Left renal cortex interstitium (tissue), 4 donors: ENCODE data around the gene CDC16. TPM values are rescaled to one million over a fixed set of nuclear protein-coding genes. Genes with fewer than 3 reads are reported as not detected.
A peak's percentile ranks its signal among the peaks of the same experiment; 100 is the strongest.
"Not testable (repeated sequence)": the region's sequence is repeated elsewhere in the genome, so short reads cannot be mapped to it uniquely, and the experiment has no call there.

Experiments used
- DNase-seq, 4 donors: peaks; one replicate each; pipeline ENCODE4 v3.0.0-alpha.2; 2013; ENCODE audit warnings: low read depth in 4 of 4, low spot score in 2 of 4, missing footprints in 1 of 4
- polyA plus RNA-seq, 4 donors: library from polyadenylated mRNA; unstranded; fragments of 120-200 nt; gene quantifications; one replicate each; pipeline ENCODE4 v1.2.1, GENCODE V29; 2013; ENCODE audit not compliant: insufficient read length in 4 of 4

Gene CDC16
- polyA plus RNA-seq, 4 donors: 86.0 to 174 (median 135) TPM

GRCh38 chr13:114260814-114261213, 26.1 kb downstream of the CDC16 start:
- DNase-seq: no peak

DNA sequence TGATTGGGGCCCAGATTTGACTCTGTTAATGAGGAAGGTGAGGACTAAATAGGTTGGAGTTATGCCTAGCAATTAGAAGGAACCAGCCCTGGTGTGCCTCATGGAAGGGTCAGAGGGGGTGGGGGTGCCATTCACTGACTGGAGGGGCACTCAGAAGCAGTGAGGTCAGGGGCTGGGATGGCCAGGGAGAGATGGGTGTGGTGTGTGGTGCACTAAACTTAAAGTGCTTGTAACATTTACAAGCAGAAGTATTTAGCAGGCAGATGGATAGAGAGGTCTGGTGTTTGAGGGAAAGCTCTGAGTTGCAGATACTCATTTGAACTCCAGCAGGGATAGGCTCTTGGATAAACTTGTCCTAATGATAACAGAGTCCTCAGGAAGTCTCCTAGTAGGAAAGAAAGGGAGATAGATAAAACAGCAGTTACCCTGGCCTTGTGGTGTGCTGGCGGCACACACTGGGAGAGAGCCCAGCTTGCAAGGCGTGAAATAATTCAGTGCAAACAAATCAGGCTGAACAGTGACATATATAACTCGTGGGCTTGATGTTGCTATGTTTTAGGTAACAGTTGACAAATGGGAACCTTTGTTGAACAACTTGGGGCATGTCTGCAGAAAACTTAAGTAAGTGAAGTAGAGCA, 26.8 kb downstream of the CDC16 start:
- no peak for DNase-seq

GRCh38 chr13:114263578-114263977, 28.9 kb downstream of the CDC16 start:
- DNase-seq: no peak

DNA sequence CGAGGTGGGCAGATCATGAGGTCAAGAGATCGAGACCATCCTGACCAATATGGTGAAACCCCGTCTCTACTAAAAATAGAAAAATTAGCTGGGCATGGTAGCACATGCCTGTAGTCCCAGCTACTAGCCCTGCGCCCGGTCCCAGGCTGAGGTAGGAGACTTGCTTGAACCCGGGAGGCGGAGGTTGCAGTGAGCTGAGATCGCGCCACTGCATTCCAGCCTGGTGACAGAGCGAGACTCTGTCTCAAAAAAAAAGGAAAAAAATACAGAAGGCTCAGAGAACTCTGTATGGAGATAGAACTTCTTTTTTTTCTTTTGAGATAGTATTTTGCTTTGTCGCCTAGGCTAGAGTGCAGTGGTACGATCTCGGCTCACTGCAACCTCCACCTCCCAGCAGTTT, 29.6 kb downstream of the CDC16 start:
- DNase-seq: not testable (repeated sequence)

- no peak for DNase-seq
Observed at GRCh38 chr13:114264886-114265611, 30.4 kb downstream of the CDC16 start.

DNA sequence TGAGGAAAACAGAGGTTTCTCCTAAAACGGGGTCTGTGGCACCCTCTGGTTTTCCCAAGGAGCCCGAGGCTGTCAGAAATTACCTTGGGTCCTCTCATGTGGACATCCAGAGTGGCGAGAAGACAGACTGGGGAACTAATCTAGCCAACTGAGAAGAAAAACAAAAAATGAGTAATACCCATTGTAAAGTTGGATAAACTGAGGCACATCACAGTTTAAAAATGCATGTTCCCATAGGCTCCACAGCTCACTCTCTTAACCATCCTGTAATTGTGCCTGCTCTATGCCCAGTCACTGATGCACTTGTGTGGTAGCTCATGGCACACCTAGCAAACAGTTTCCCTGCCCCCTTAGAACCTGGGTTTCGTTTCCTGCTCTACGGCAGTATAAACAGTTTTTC, 31.5 kb downstream of the CDC16 start:
- DNase-seq: no peak

- DNase-seq: no peak
Observed at GRCh38 chr13:114268344-114269280, 33.9 kb downstream of the CDC16 start.

DNA sequence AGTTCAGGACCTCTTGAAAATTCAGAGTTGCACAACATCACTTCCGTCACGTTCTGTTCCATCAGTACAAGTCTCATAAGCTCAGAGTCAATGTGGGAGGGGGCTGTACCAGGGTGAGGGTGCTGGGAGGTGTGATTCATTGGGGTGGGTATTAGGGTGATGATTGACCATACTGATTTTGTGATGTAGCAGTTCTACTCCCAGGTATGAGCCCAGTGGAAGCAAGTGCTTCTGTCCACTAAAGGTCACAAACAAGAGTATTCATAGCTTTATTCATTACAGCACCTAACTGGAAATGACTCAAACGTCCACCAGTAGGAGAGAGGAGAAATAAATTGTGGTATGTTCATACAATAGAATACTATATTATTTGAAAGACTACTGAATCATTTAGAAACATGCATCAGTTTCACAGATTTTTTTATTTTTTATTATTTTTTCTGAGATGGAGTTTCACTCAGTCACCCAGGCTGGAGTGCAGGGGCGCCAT, 34.6 kb downstream of the CDC16 start:
- no peak for DNase-seq

DNA sequence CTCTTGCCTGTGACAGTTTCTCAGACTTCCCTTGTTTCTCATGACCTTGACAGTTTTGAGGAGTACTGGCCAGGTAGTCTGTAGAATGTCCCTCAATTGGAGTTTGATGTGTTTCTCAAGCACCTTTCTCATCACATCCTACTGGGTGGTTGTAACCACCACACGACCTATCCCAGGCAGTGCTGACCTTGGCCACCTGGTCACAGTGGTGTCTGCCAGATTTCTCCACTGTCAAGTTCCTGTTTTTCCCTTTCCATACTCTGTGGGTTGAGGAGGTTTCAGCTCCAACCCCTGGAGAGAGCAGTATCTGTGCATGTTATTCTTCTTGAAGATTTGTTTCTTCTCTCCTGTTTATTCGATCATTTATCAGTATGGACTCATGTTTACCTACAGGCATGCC, 38.3 kb downstream of the CDC16 start:
- no peak for DNase-seq

DNA sequence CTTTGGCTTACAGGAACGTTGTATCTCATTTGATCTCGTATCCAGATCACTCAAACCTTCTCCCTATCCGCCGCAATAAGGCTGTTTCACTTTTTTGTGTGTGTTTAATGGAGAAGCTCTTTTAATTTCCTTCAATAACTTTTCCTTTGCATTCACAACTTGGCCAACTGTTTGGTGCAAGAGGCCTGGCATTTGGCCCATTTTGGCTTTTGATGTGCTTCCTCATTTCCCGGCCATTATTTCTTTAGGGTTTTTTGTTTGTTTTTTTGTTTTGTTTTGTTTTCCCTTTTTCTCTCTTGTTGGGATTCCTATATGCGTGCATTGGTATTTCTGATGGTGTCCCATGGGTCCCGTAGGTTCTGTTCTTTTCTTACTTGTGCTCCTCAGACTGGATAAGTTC, 40.6 kb downstream of the CDC16 start:
- no peak for DNase-seq

DNA sequence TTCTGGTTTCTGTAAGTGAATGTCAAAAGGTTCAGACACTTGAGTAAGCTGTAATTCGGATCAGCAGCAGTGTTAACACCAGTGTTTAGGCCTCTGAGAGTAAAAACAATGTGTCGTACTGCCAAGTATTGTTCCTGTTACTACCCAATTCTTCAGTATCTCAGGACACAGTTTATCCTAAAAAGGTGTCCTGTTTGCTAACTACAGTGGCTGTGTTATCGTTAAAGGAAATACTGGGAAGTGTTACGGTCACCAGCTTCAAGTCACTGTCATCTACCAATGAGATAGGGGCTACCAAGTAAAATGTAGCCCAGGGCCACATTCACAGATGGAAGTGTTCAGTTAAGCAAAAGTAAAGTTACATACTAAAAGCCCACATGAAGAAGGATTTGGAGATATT, 44.4 kb downstream of the CDC16 start:
- no peak for DNase-seq

DNA sequence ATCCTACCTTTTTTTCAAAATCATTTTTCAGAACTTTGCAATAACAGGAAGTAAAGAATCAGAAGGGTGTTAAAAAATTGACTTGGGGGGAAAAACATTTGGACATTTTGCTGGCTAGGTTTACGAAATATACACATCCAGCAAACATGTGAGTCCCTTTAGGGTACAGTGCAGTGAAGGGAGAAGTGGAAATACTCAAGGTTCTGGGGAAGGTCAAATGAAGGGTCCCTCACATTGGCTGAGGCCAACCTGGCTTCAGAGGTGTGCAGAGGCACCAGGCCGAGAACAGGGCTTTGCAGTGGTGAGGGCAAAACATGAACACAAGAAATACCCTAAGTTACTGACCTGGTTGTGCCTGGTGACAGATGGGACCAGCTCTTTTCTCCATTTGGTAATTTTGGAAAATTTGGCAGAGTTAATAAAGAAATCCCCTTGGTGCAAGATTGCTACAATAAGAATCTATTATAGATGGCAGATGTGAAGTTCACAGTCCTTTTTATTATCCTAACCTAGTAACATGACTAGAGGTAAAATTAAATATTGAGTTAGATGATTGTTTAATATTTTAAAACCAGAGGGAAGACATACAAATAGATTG, 45.2 kb downstream of the CDC16 start:
- DNase-seq: no peak

DNA sequence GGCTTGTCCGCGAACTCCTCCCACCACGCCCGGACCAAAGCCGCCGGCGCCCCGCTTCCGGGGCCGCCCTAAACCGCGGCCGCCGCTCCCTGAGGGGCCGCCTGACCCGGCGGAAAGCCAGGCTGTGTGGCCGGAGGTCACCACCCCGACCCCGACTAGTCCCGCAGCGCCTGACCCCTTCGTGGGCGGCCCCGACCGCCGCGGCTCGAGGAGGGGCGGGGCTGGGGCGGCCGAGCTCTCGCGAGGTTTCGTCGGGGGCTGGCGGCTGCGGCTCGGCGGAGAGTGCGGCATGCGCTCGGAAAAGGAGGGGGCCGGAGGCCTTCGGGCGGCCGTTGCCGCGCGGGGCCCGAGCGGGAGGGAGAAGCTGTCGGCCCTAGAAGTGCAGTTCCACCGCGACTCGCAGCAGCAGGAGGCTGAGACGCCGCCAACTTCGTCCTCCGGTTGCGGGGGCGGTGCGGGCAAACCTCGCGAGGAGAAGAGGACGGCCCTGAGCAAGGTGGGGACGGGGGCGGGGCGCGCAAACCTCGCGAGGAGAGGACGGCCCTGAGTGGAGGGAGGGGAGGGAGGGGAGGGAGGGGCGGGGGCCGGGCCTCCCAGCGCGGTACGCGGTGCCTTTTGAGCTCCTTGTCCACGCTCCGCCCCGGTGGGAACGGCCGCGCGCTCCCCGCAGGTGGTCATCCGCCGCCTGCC, 46.8 kb downstream of the CDC16 start, which contains the start of gene UPF3A:
UPF3A (plus strand) TSS at position 251 of the 690 bp plus-strand sequence; CDS start at position 290, 39 bp downstream.
- DNase-seq: peak; percentile 84 to 95 (median 87)

GRCh38 chr13:114282041-114282670, 47.5 kb downstream of the CDC16 start:
- DNase-seq: peak; percentile 57 to 77 (median 68)

DNA sequence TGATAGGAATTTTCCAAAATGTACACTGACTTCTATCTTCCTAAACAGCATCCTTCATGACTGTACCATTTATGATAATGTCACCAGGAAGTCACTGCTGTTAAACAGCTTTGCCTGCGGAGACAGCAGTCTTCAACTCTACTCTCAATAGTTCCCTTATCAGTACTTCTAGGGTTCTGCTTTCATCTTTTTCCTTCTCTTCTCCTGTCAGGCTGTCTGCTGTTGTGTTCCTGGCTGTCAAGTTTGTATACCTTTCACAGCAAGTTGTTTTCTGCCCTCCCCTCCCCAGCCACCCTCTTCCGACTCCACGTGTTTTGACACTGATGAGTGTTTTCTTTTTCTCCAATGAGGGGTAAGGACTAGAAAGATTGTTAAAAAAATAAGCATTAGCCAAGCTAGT, 48.9 kb downstream of the CDC16 start:
- DNase-seq: no peak

DNA sequence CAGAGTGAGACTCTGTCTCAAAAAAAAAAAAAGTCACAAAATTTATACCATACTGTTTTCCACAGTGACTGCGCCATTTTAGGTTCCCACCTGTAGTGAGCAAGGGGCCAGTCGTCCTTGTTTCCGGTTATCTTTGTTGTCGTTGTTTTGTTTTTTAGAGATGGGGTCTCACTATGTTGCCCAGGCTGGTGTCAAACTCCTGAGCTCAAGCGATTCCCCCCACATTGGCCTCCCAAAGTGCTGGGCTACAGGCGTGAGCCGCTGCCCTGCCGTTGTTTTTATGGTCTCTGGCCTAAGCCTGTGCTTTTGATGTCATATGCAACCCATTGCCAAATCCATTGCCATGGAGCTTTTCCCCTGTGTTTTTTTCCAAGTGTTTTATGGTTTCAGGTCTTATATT, 50.0 kb downstream of the CDC16 start:
- DNase-seq: no peak

- no peak for DNase-seq
Observed at GRCh38 chr13:114285166-114285808, 50.6 kb downstream of the CDC16 start.

GRCh38 chr13:114286808-114287207, 52.1 kb downstream of the CDC16 start:
- no peak for DNase-seq

DNA sequence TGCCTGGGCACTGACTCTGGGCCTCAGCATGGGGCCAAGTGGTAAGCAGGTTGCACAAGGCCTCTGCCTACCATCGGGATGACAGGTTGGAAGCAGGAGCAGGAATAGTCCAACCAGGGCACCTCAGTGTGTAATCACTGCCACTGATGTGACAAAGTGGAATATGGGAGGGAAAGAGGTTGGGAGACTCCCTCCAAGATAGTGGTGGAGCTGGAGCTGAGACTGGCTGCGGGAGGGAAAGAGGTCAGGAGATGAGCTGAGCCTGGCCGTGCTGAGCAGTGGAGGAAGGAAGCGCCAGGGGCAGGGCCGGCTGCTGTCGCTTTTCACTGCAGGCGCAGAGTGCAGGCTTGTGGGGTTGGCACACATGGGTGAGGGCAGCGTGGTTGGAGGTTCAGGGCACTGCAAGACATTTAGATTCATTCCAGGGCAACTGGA, 53.5 kb downstream of the CDC16 start:
- DNase-seq: no peak
